Smooth muscle cell (in vitro differentiated cells): ENCODE measurements around the gene TRAPPC12. TPM values are rescaled to one million over a fixed set of nuclear protein-coding genes. Genes with fewer than 3 reads are reported as not detected.
"Not testable (repeated sequence)": the region's sequence is repeated elsewhere in the genome, so short reads cannot be mapped to it uniquely, and the experiment has no call there.

Source experiments
- DNase-seq: peaks from one replicate; lab custom pipeline; 2025; ENCODE audit not compliant: unreplicated experiment; lab: John Stamatoyannopoulos, UW
- H2AFZ ChIP-seq: fragments of 200-600 bp; sonication (generic); 2 replicates; pipeline ENCODE4 v1.6.0; 2016; ENCODE audit warnings: antibody characterized with exemption, low read depth, mild to moderate bottlenecking
- H3F3A ChIP-seq: fragments of 200-600 bp; sonication (generic); 2 replicates; pipeline ENCODE4 v1.6.0; 2017; ENCODE audit warnings: antibody characterized with exemption, low read depth
- H3K27ac ChIP-seq: fragments of 200-600 bp; sonication (generic); 2 replicates; pipeline ENCODE4 v1.5.1; 2016; ENCODE audit warnings: low read depth, mild to moderate bottlenecking
- H3K27me3 ChIP-seq: fragments of 200-600 bp; sonication (generic); 2 replicates; pipeline ENCODE4 v1.6.1; 2016; ENCODE audit warnings: low read depth, mild to moderate bottlenecking
- H3K36me3 ChIP-seq: fragments of 200-600 bp; sonication (generic); 2 replicates; pipeline ENCODE4 v1.5.1; 2016; ENCODE audit warnings: low read depth
- H3K4me1 ChIP-seq: fragments of 200-600 bp; sonication (generic); 2 replicates; pipeline ENCODE4 v1.5.1; 2016; ENCODE audit warnings: low read depth
- H3K4me2 ChIP-seq: fragments of 200-600 bp; sonication (generic); 2 replicates; pipeline ENCODE4 v1.6.0; 2016; ENCODE audit warnings: mild to moderate bottlenecking
- H3K4me3 ChIP-seq: fragments of 200-600 bp; sonication (generic); 2 replicates; pipeline ENCODE4 v1.5.1; 2016; ENCODE audit warnings: mild to moderate bottlenecking
- H3K79me2 ChIP-seq: fragments of 200-600 bp; sonication (generic); 2 replicates; pipeline ENCODE4 v1.6.0; 2016; ENCODE audit warnings: low read depth, mild to moderate bottlenecking
- H3K9ac ChIP-seq: fragments of 200-600 bp; sonication (generic); 2 replicates; pipeline ENCODE4 v1.6.0; 2016; ENCODE audit warnings: low read depth
- H3K9me3 ChIP-seq: fragments of 200-600 bp; sonication (generic); replicated peaks from 2 replicates; pipeline ENCODE4 v1.5.1; 2016; ENCODE audit warnings: low read depth
- H4K20me1 ChIP-seq: fragments of 200-600 bp; sonication (generic); 2 replicates; pipeline ENCODE4 v1.6.0; 2016; ENCODE audit warnings: low read depth
- CTCF ChIP-seq: fragments of 200-600 bp; sonication (generic); IDR thresholded peaks from 2 replicates; pipeline ENCODE4 v1.5.1; 2017; ENCODE audit warnings: borderline replicate concordance, mild to moderate bottlenecking, antibody characterized with exemption; ENCODE audit not compliant: insufficient read depth, poor library complexity, severe bottlenecking
- WGBS: methylation state at CpG from one replicate; pipeline ENCODE4 v1.1.7; 2016; ENCODE audit warnings: low lambda C conversion rate; 5-methylcytosine and 5-hydroxymethylcytosine counted together
- polyA plus RNA-seq: library from polyadenylated mRNA; unstranded; fragments of >200 nt; fragmentation: Nextera tagmentation; extraction: Ambion mirVana; gene quantifications from 2 replicates; pipeline ENCODE4 v1.2.1, GENCODE V29; 2016
- total RNA-seq: library from RNA; depleted of rRNA; stranded (reverse); fragments of >200 nt; gene quantifications from 2 replicates; pipeline ENCODE4 v1.2.3, GENCODE V29; 2014

Gene TRAPPC12
- total and polyA plus RNA-seq, 2 experiments from 2014 or later = 26.0 to 55.4 TPM

GRCh38 chr2:3494984-3495666 lies 115.6 kb downstream of the TRAPPC12 start:
- no peak overlapping the region for H3K4me2 ChIP-seq
- H3F3A ChIP-seq = no peaks in the 10 kb centered on the region
- WGBS = 95% methylated on average over 13 of the region's 13 CpGs
- H3K36me3 ChIP-seq = no peaks in the 10 kb centered on the region
- no peaks in the 10 kb centered on the region for H3K27me3 ChIP-seq
- H3K4me3 ChIP-seq = no peak overlapping the region
- H3K79me2 ChIP-seq = no peaks in the 10 kb centered on the region
- no peaks in the 10 kb centered on the region for H3K9me3 ChIP-seq
- H2AFZ ChIP-seq = no peak overlapping the region
- H4K20me1 ChIP-seq = no peaks in the 10 kb centered on the region
- TF ChIP-seq CTCF = no peak
- no peak overlapping the region for H3K9ac ChIP-seq
- DNase-seq = no peak
- H3K4me1 ChIP-seq = peaks cover 4% of the 10 kb centered on the region
- no peak overlapping the region for H3K27ac ChIP-seq

- H3K4me3 ChIP-seq, H3K36me3 ChIP-seq, H3F3A ChIP-seq, H3K9me3 ChIP-seq, H4K20me1 ChIP-seq, H3K27me3 ChIP-seq, DNase-seq, H3K4me2 ChIP-seq, H3K9ac ChIP-seq, H3K79me2 ChIP-seq, H3K4me1 ChIP-seq, H2AFZ ChIP-seq, H3K27ac ChIP-seq: not testable (repeated sequence)
- WGBS = 97% methylated on average over 15 of the region's 15 CpGs
Observed at GRCh38 chr2:3496708-3497080, 117.2 kb downstream of the TRAPPC12 start.

GRCh38 chr2:3498783-3499394 lies 119.4 kb downstream of the TRAPPC12 start:
- H2AFZ ChIP-seq = no peak overlapping the region
- no peaks in the 10 kb centered on the region for H3K79me2 ChIP-seq
- no peak overlapping the region for H3K9ac ChIP-seq
- TF ChIP-seq CTCF = no peak
- no peaks in the 10 kb centered on the region for H3K4me1 ChIP-seq
- no peaks in the 10 kb centered on the region for H3K36me3 ChIP-seq
- H4K20me1 ChIP-seq = no peaks in the 10 kb centered on the region
- WGBS = 97% methylated on average over 18 of the region's 18 CpGs
- no peaks in the 10 kb centered on the region for H3K27me3 ChIP-seq
- DNase-seq = no peak
- H3K9me3 ChIP-seq = no peaks in the 10 kb centered on the region
- H3K4me2 ChIP-seq = no peak overlapping the region
- H3F3A ChIP-seq = no peaks in the 10 kb centered on the region
- H3K4me3 ChIP-seq = no peak overlapping the region
- no peak overlapping the region for H3K27ac ChIP-seq

GRCh38 chr2:3500326-3500899 lies 120.9 kb downstream of the TRAPPC12 start:
- no peaks in the 10 kb centered on the region for H3F3A ChIP-seq
- no peaks in the 10 kb centered on the region for H3K9me3 ChIP-seq
- H3K36me3 ChIP-seq = no peaks in the 10 kb centered on the region
- TF ChIP-seq CTCF = no peak
- H3K4me2 ChIP-seq = no peak overlapping the region
- WGBS = 97% methylated on average over 34 of the region's 34 CpGs
- no peak overlapping the region for H3K9ac ChIP-seq
- H3K27me3 ChIP-seq = no peaks in the 10 kb centered on the region
- H2AFZ ChIP-seq = no peak overlapping the region
- no peak overlapping the region for H3K4me3 ChIP-seq
- H4K20me1 ChIP-seq = no peaks in the 10 kb centered on the region
- H3K4me1 ChIP-seq = no peaks in the 10 kb centered on the region
- no peak for DNase-seq
- no peak overlapping the region for H3K27ac ChIP-seq
- H3K79me2 ChIP-seq = no peaks in the 10 kb centered on the region
